Thyroid gland (tissue), 4 donors: ENCODE data around the gene PLEKHM3.

Experiments used
- CTCF ChIP-seq, 6 experiments: fragments of 200-600 bp in 3 of 6; fragments of 450-650 bp in 3 of 6; sonication (generic) in 3 of 6; IDR thresholded peaks; one replicate each; pipeline ENCODE4 v1.5.1; 2016 to 2019; ENCODE audit warnings: antibody characterized with exemption in 6 of 6, mild to moderate bottlenecking in 2 of 6, inconsistent platforms in 1 of 6, moderate library complexity in 1 of 6
- POLR2A ChIP-seq, 2 donors: fragments of 450-650 bp; IDR thresholded peaks; one replicate each; pipeline ENCODE4 v1.6.1; 2017; ENCODE audit warnings: antibody characterized with exemption in 2 of 2, mild to moderate bottlenecking in 2 of 2, moderate library complexity in 1 of 2

GRCh38 chr2:207950063-207950760 lies 75.1 kb downstream of the PLEKHM3 start:
- no peak for TF ChIP-seq CTCF (IDR thresholded peaks at IDR 0.05)
- no peak for TF ChIP-seq POLR2A (IDR thresholded peaks at IDR 0.05)
